Pulmonary artery endothelial cell (primary cell): ENCODE results near the gene SPOCK2. TPM values are rescaled to one million over a fixed set of nuclear protein-coding genes. Genes with fewer than 3 reads are reported as not detected.

Experiments used
- DNase-seq: peaks from one replicate; pipeline ENCODE4 v3.0.0-alpha.2; 2011; ENCODE audit warnings: low read depth, low spot score
- total RNA-seq: library from RNA; depleted of rRNA; stranded (reverse); fragments of >200 nt; gene quantifications from 2 replicates; pipeline ENCODE4 v1.2.3, GENCODE V29; 2014

Gene SPOCK2
- total RNA-seq, 1 donor from 2014 or later = 0.20 TPM

- no peak for DNase-seq
These were observed 29.9 kb downstream of the SPOCK2 start for GRCh38 chr10:72058347-72058898.

- DNase-seq = no peak
These were observed 31.2 kb downstream of the SPOCK2 start for GRCh38 chr10:72056932-72057751.

GRCh38 chr10:72056113-72056512, 32.2 kb downstream of the SPOCK2 start:
- DNase-seq = no peak

GRCh38 chr10:72053690-72054089, 34.7 kb downstream of the SPOCK2 start:
- no peak for DNase-seq

DNA sequence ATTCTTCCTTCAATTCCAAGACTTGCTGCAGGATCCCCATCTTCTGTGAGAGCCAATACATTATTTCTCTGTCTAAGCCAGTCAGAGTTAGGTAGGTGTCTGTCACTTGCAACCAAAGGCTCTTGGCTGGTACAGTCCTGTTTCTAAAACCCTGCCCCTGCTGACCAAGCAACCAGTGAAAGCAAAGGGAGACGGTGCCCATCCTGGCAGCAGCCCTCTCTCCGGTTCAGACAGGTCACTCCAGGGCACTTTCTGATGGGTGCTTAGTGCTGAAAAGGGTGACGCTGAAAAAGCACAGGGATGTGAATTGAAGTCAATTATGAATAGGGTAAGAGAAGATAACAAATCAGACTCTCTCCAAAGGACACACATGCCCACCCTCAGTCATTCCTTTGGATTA, 37.5 kb downstream of the SPOCK2 start:
- no peak for DNase-seq

- no peak for DNase-seq
These were observed 38.2 kb downstream of the SPOCK2 start for GRCh38 chr10:72049969-72050781.

DNA sequence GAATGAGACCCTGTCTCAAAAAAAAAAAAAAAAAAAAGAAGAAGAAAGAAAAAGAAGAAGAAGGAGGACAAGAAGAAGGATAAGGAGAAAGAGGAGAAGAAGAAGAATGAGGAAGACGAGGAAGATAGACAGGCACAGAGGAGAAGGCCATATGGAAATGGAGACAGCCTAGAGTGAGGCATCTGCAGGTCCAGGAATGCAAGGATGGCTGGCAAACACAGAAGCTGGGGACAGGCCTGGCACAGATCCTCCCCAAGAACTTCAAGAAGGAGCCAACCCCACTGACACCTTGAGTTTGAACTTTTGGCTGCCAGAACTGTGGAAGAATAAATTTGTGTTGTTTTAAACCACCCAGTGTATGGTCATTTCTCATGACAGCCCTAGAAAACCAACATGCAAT, 38.9 kb downstream of the SPOCK2 start:
- no peak for DNase-seq

DNA sequence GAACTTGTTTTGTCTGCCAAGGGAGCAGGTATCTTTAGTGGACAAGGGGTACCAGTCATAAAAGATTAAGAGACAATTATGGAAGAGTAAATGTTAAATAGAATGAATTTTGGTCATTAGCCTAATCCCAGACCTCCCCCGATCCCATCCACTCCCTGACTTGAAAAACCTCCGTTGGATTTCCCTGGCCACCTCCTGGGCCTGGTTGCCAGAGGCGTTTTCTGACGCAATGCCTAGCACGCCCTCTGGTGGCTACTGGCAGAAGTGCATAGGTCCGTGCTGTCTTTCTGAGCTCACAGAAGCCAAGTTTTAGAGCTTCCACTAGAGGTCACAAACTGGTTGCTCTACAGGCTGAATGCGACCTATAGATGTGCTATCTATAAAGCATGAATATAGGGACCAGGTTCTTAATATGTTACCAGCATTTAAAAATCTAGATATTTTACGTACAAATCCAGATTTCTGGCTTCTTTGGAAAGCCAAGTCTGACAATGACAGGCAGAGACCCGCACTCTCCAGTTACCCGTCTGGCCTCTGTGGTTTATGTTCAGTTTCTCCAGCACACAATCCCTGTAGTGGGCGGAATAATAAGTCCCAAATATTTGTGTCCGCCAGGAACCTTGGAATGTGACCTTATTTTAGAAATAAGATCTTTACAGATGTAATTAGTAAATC, 39.8 kb downstream of the SPOCK2 start:
- DNase-seq = peak; percentile 57

- DNase-seq = no peak
These were observed 42.8 kb downstream of the SPOCK2 start for GRCh38 chr10:72045586-72045985.

GRCh38 chr10:72044417-72045041, 43.8 kb downstream of the SPOCK2 start:
- DNase-seq = no peak

DNA sequence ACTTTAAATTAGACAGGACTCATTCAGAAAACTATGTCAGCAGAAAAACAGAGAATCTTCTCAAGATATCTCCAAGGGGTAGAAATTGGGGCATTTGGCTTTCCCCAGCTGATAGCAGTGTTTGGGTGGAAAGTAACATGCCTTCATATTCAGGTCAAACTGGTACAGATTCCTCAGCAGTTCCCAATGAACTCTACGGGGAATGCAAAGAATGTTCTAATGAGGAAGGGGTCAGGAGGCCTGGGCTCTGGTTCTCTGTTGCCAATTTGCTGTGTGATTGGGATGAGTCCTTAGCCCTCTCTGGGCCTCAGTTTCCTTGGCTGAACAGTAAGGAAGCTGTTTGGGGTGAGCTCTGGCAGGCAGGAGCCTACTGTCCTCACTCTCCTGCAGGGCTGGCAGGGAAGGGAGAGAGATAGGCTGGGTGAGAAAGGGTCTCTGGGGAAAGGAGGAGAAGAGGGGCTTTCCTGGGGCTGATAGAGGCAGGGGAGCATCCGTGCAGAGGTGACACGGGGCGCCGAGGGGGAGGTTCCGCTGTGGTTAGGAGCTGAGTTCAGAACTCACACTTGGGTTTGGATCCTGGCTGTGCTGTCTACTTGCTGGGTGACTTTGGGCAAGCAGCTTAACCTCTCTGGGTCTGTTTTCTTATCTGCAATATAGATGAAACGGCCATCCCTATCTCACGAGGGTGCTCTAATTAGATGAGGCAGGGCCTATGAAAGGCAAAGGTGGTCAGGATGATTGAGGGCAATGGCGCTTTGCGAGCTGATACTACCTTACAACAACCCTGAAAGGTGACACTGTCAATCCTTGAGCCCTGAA, 45.1 kb downstream of the SPOCK2 start:
- DNase-seq = no peak

- DNase-seq = no peak
These were observed 46.9 kb downstream of the SPOCK2 start for GRCh38 chr10:72041491-72041890.

DNA sequence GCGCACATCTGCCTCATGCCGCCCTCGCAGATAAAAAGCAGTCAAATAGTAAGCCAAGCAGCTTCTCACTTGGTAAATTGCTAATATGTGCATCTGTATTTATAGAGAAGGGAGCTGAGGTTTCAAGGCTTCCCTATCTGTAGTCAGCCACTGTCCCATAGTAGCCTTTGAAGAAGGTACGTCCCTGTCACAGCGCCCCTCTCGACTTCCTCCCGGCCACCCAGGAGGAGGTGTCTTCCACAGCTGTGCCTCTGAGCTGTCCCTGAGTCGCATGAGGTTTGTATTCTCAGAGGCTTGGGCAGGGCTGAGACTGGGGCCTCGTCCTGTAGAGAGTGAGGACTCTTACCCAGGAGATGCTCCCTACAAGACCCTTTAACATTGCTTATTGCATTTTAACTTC, 49.0 kb downstream of the SPOCK2 start:
- DNase-seq = no peak

- no peak for DNase-seq
These were observed 49.8 kb downstream of the SPOCK2 start for GRCh38 chr10:72038458-72039001.

DNA sequence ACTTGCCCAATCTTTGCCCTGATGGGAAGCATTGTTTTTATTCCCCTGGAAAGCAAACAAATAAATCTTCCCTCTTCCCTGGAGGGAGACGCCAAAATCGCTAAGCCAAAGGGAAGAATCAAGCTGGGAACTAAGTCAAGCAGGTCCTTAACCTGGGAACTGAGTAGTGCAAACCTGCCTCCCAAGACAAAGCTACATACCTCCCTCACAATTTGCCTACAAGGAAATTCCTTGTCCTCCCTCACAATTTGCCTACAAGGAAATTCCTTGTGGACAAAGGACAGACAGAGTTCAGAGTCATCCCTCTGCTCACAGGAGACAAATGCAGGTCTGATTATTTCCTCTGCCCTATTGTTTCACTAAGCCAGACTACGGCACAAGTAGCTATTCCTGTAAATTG, 50.5 kb downstream of the SPOCK2 start:
- DNase-seq = no peak

DNA sequence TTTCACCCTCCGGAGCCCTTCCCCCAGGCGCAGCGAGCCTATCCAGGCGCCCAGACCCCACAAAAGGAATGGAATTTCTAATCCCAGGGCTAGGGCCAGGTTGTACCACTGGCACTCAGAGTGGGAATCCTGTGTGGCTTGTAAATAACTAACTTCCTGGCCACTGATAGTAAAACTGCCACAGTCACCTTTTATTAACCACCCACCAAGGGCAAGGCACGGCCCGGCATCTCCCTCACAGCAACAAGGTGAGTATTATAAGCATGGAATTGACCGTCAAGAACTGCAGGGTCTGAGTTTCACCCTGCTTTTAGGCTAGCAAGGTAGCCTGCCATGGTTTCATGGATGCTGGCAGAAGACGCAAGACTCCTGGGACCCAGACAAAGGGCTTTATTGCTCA, 51.1 kb downstream of the SPOCK2 start:
- no peak for DNase-seq

- DNase-seq = no peak
These were observed 53.0 kb downstream of the SPOCK2 start for GRCh38 chr10:72035252-72035887.

DNA sequence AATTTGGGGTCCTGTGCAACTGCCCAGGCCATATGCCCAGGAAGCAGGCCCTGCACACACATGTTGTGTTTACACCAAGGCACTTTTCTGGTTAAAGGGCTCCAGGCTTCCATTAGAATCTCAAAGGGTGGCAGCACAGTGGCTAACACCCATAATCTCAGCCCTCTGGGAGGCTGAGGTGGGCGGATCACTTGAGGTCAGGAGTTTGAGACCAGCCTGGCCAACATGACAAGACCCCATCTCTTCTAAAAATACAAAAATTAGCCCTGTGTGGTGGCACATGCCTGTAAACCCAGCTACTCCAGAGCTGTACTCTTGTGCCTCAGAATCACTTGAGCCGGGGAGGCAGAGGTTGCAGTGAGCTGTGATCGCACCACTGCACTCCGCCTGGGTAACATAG, 53.6 kb downstream of the SPOCK2 start:
- no peak for DNase-seq

DNA sequence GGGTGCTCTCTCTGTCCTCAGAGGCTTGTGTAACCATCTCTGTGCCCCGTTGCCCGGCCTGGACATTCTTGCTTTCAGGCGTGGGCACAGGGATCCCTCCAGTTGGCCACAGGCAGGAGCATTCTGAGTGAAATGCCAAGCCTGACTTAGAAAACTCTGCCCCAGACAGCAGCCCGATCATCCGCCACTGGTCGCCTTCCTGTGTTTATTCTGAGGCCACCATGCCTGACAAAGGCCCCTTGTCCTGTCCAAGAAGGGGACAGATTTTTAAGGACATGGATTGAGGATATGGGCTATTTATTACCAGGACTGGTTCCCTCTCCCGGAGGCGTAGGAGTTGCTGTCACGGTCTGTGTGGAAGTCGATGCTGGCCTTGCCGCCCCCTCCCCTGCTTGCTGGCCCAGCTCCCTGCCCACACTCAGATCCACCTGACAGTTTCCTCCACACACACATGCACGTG, 54.3 kb downstream of the SPOCK2 start:
- DNase-seq = no peak
